ENCODE measurements around the gene FAM210A.

Gene FAM210A

GRCh38 chr18:13642440-13642827, 83.9 kb downstream of the FAM210A start:
- TF ChIP-seq CTCF (IDR thresholded peaks at IDR 0.05; ENCODE audit: insufficient read depth, low read length, poor library complexity, severe bottlenecking) = no peak
- no peaks in the 10 kb centered on the region for H3K27me3 ChIP-seq (replicated peaks; ENCODE audit: control insufficient read depth, insufficient read depth, low read length)
- H3K36me3 ChIP-seq (ENCODE audit: control insufficient read depth, insufficient read depth, low read length) = no peaks in the 10 kb centered on the region; the same call in 1 of the 2 replicates
- no peak overlapping the region for H3K4me3 ChIP-seq (replicated peaks; ENCODE audit: low read depth, low read length)
- DNase-seq (ENCODE audit: extremely low read depth, insufficient read length) = no peak

GRCh38 chr18:13641551-13642439, 84.6 kb downstream of the FAM210A start:
- no peaks in the 10 kb centered on the region for H3K27me3 ChIP-seq (replicated peaks; ENCODE audit: control insufficient read depth, insufficient read depth, low read length)
- no peak for TF ChIP-seq CTCF (IDR thresholded peaks at IDR 0.05; ENCODE audit: insufficient read depth, low read length, poor library complexity, severe bottlenecking)
- DNase-seq (ENCODE audit: extremely low read depth, insufficient read length) = no peak
- no peak overlapping the region for H3K4me3 ChIP-seq (replicated peaks; ENCODE audit: low read depth, low read length)
- H3K36me3 ChIP-seq (ENCODE audit: control insufficient read depth, insufficient read depth, low read length) = no peaks in the 10 kb centered on the region; the same call in 1 of the 2 replicates

GRCh38 chr18:13640266-13640860, 86.0 kb downstream of the FAM210A start:
- DNase-seq (ENCODE audit: extremely low read depth, insufficient read length) = no peak
- no peak overlapping the region for H3K4me3 ChIP-seq (replicated peaks; ENCODE audit: low read depth, low read length)
- no peaks in the 10 kb centered on the region; the same call in 1 of the 2 replicates for H3K36me3 ChIP-seq (ENCODE audit: control insufficient read depth, insufficient read depth, low read length)
- H3K27me3 ChIP-seq (replicated peaks; ENCODE audit: control insufficient read depth, insufficient read depth, low read length) = no peaks in the 10 kb centered on the region
- no peak for TF ChIP-seq CTCF (IDR thresholded peaks at IDR 0.05; ENCODE audit: insufficient read depth, low read length, poor library complexity, severe bottlenecking)

- no peaks in the 10 kb centered on the region for H3K27me3 ChIP-seq (replicated peaks; ENCODE audit: control insufficient read depth, insufficient read depth, low read length)
- H3K4me3 ChIP-seq (replicated peaks; ENCODE audit: low read depth, low read length) = no peak overlapping the region
- no peak for DNase-seq (ENCODE audit: extremely low read depth, insufficient read length)
- no peaks in the 10 kb centered on the region for H3K36me3 ChIP-seq (ENCODE audit: control insufficient read depth, insufficient read depth, low read length)
- no peak for TF ChIP-seq CTCF (IDR thresholded peaks at IDR 0.05; ENCODE audit: insufficient read depth, low read length, poor library complexity, severe bottlenecking)
Observed at GRCh38 chr18:13638719-13639595, 87.4 kb downstream of the FAM210A start.

GRCh38 chr18:13635046-13635445, 91.3 kb downstream of the FAM210A start:
- Histone ChIP-seq H3K4me3 (replicated peaks; ENCODE audit: low read depth, low read length) (no peak overlapping the region), H3K36me3 (ENCODE audit: control insufficient read depth, insufficient read depth, low read length) (no peaks in the 10 kb centered on the region), H3K27me3 (replicated peaks; ENCODE audit: control insufficient read depth, insufficient read depth, low read length) (no peaks in the 10 kb centered on the region)
- no peak for TF ChIP-seq CTCF (IDR thresholded peaks at IDR 0.05; ENCODE audit: insufficient read depth, low read length, poor library complexity, severe bottlenecking)
- no peak for DNase-seq (ENCODE audit: extremely low read depth, insufficient read length)

Measured in GM06990 (cell line).